Common myeloid progenitor, CD34-positive (primary cell): ENCODE measurements around the gene MRE11.

Source experiments
- CTCF ChIA-PET: fragments of 350-600 bp; sonication (Branson Sonifier 250); formaldehyde crosslinking; loops from one replicate; lab custom pipeline; 2021; ENCODE audit warnings: antibody characterized with exemption; lab: Charles Lee
- POLR2A ChIA-PET: fragments of 350-600 bp; sonication (Branson Sonifier 250); formaldehyde crosslinking; loops from one replicate; lab custom pipeline; 2021; ENCODE audit warnings: antibody characterized with exemption; lab: Charles Lee
- DNase-seq, 3 donors: peaks; one replicate each; pipeline versions ENCODE4 v3.0.0 to v3.0.0-alpha.2; 2013
- H3K27ac ChIP-seq, 2 experiments: 1 replicate in 1 of 2; 2 replicates in 1 of 2; pipeline ENCODE4 v1.7.0; 2013; ENCODE audit warnings: inconsistent platforms in 2 of 2, low read length in 2 of 2, mild to moderate bottlenecking in 2 of 2, low read depth in 1 of 2, moderate library complexity in 1 of 2; ENCODE audit not compliant: severe bottlenecking in 2 of 2, insufficient read depth in 1 of 2, poor library complexity in 1 of 2
- H3K27me3 ChIP-seq, 5 experiments: replicated peaks in 2 of 5; 1 replicate in 3 of 5; 2 replicates in 2 of 5; pipeline versions ENCODE4 v1.6.1 to v1.7.0; 2013; ENCODE audit warnings: low read length in 4 of 5, mild to moderate bottlenecking in 2 of 5, moderate library complexity in 2 of 5, inconsistent platforms in 1 of 5; ENCODE audit not compliant: insufficient read depth in 5 of 5, control insufficient read depth in 4 of 5
- H3K36me3 ChIP-seq, 4 experiments: 1 replicate in 2 of 4; 2 replicates in 2 of 4; pipeline versions ENCODE4 v1.6.1 to v1.7.0; 2013; ENCODE audit warnings: low read length in 3 of 4, control low read depth in 1 of 4, mild to moderate bottlenecking in 1 of 4; ENCODE audit not compliant: control insufficient read depth in 4 of 4, insufficient read depth in 4 of 4
- H3K4me1 ChIP-seq, 4 experiments: 1 replicate in 3 of 4; 2 replicates in 1 of 4; pipeline versions ENCODE4 v1.6.1 to v1.7.1; 2013; ENCODE audit warnings: low read length in 3 of 4, mild to moderate bottlenecking in 3 of 4, control low read depth in 1 of 4, inconsistent platforms in 1 of 4, moderate library complexity in 1 of 4; ENCODE audit not compliant: control insufficient read depth in 4 of 4, insufficient read depth in 4 of 4; ENCODE audit errors: control extremely low read depth in 1 of 4
- H3K4me3 ChIP-seq, 7 experiments: 1 replicate in 4 of 7; 2 replicates in 3 of 7; pipeline versions ENCODE4 v1.5.1 to v1.7.0; 2013; ENCODE audit warnings: mild to moderate bottlenecking in 7 of 7, low read length in 6 of 7, moderate library complexity in 6 of 7, inconsistent platforms in 2 of 7, low read depth in 2 of 7, control low read depth in 1 of 7; ENCODE audit not compliant: insufficient read depth in 4 of 7, control insufficient read depth in 1 of 7; ENCODE audit errors: extremely low read depth in 1 of 7
- H3K9me3 ChIP-seq, 5 experiments: 1 replicate in 4 of 5; 2 replicates in 1 of 5; pipeline versions ENCODE4 v1.6.1 to v1.7.1; 2013; ENCODE audit warnings: low read length in 4 of 5, mild to moderate bottlenecking in 2 of 5, inconsistent platforms in 1 of 5, low read depth in 1 of 5, moderate library complexity in 1 of 5; ENCODE audit not compliant: control insufficient read depth in 4 of 5, insufficient read depth in 2 of 5; ENCODE audit errors: control extremely low read depth in 1 of 5
- WGBS: methylation state at CpG from one replicate; pipeline ENCODE4 v1.1.5; 2013; ENCODE audit not compliant: insufficient coverage; 5-methylcytosine and 5-hydroxymethylcytosine counted together

MRE11 gene

GRCh38 chr11:94519478-94520084 lies 25.9 kb upstream of the MRE11 start:
- Histone ChIP-seq H3K9me3 (no peaks in the 10 kb centered on the region), H3K4me3 (no peak overlapping the region), H3K27me3 (peaks cover 0 to 2% (median 0%) of the 10 kb centered on the region in 5 experiments), H3K36me3 (no peaks in the 10 kb centered on the region), H3K27ac (no peak overlapping the region), H3K4me1 (no peaks in the 10 kb centered on the region)
- peak; percentile 25 to 65 (median 52) for DNase-seq
- CTCF ChIA-PET: interaction anchor here (0.6 to 9.1 kb wide), 18 partner anchors 8 to 1659 kb away, joined by 3 to 109 read pairs (median 4); partner anchors contain the start of gene PIWIL4
- POLR2A ChIA-PET: no interaction called here
- no CpG with 5 or more reads among the region's 5 CpGs for WGBS

GRCh38 chr11:94518300-94518699 lies 24.7 kb upstream of the MRE11 start:
- H3K27me3 ChIP-seq: peaks cover 0 to 2% (median 0%) of the 10 kb centered on the region in 5 experiments
- POLR2A ChIA-PET: no interaction called here
- no peaks in the 10 kb centered on the region for H3K9me3 ChIP-seq
- H3K27ac ChIP-seq: no peak overlapping the region
- WGBS: 83% methylated on average over 2 of the region's 4 CpGs
- CTCF ChIA-PET: interaction anchor here (0.5 to 9.1 kb wide), 8 partner anchors 15 to 223 kb away, joined by 3 to 109 read pairs (median 4); no protein-coding TSS in a partner anchor
- peaks cover 0 to 3% (median under 1%) of the 10 kb centered on the region in 4 experiments for H3K4me1 ChIP-seq
- H3K4me3 ChIP-seq: no peak overlapping the region
- no peaks in the 10 kb centered on the region for H3K36me3 ChIP-seq
- no peak for DNase-seq

- Histone ChIP-seq H3K4me1 (peaks cover 0 to 18% (median 15%) of the 10 kb centered on the region in 4 experiments), H3K27me3 (peaks cover 0 to 2% (median 0%) of the 10 kb centered on the region in 5 experiments), H3K4me3 (no peak overlapping the region), H3K9me3 (no peaks in the 10 kb centered on the region), H3K36me3 (no peaks in the 10 kb centered on the region), H3K27ac (no peak overlapping the region)
- ChIA-PET CTCF (interaction anchor here (0.6 to 9.1 kb wide), 8 partner anchors 9 to 190 kb away, joined by 3 to 109 read pairs (median 3); no protein-coding TSS in a partner anchor), POLR2A (no interaction called here)
- DNase-seq: no peak
- WGBS: 50% methylated on average over 1 of the region's 1 CpG
Observed at GRCh38 chr11:94516725-94517124, 23.1 kb upstream of the MRE11 start.

GRCh38 chr11:94515398-94515797 lies 21.8 kb upstream of the MRE11 start:
- no peaks in the 10 kb centered on the region for H3K9me3 ChIP-seq
- no peaks in the 10 kb centered on the region for H3K36me3 ChIP-seq
- H3K27ac ChIP-seq: no peak overlapping the region
- ChIA-PET POLR2A (no interaction called here), CTCF (interaction anchor here (4.2 kb wide), 1 partner anchor 82 kb away, joined by 22 read pairs; no protein-coding TSS in a partner anchor)
- H3K4me1 ChIP-seq: peaks cover 0 to 18% (median 16%) of the 10 kb centered on the region in 4 experiments
- no peak overlapping the region for H3K4me3 ChIP-seq
- H3K27me3 ChIP-seq: peaks cover 0 to 2% (median 0%) of the 10 kb centered on the region in 5 experiments
- 100% methylated on average over 1 of the region's 2 CpGs for WGBS
- DNase-seq: no peak

- H3K27me3 ChIP-seq: peaks cover 0 to 2% (median 0%) of the 10 kb centered on the region in 5 experiments
- H3K4me1 ChIP-seq: peaks cover 0 to 18% (median 16%) of the 10 kb centered on the region in 4 experiments
- POLR2A ChIA-PET: interaction anchor here (0.7 kb wide), 1 partner anchor 246 kb away, joined by 3 read pairs; no protein-coding TSS in a partner anchor
- CTCF ChIA-PET: interaction anchor here (0.6 to 4.2 kb wide), 5 partner anchors 23 to 705 kb away, joined by 3 to 22 read pairs (median 3); no protein-coding TSS in a partner anchor
- no peak overlapping the region for H3K27ac ChIP-seq
- no CpG with 5 or more reads among the region's 2 CpGs for WGBS
- H3K4me3 ChIP-seq: peak overlapping the region in 3 of 7 experiments; percentile 74 to 78 (median 77)
- peak in 2 of 3 donors; percentile 23 to 44 for DNase-seq
- no peaks in the 10 kb centered on the region for H3K9me3 ChIP-seq
- H3K36me3 ChIP-seq: no peaks in the 10 kb centered on the region
Observed at GRCh38 chr11:94513091-94513490, 19.4 kb upstream of the MRE11 start.

GRCh38 chr11:94511932-94512781 lies 18.5 kb upstream of the MRE11 start, which contains the start of gene C11orf97:
C11orf97 (plus strand) TSS chr11:94512461; CDS start chr11:94512529, 68 bp downstream.
- Histone ChIP-seq H3K27ac (no peak within 1 kb of the TSS), H3K9me3 (no peaks in the 10 kb centered on the region), H3K27me3 (peaks cover 0 to 2% (median 0%) of the 10 kb centered on the region in 5 experiments), H3K36me3 (no peaks in the 10 kb centered on the region), H3K4me1 (peaks cover 0 to 18% (median 16%) of the 10 kb centered on the region in 4 experiments), H3K4me3 (peak within 1 kb of the TSS; percentile 40 to 78 (median 66))
- peak; percentile 53 to 74 (median 66) for DNase-seq
- 21% methylated on average over 41 of the region's 53 CpGs for WGBS
- ChIA-PET POLR2A (interaction anchor here (0.7 kb wide), 1 partner anchor 247 kb away, joined by 3 read pairs; no protein-coding TSS in a partner anchor), CTCF (interaction anchor here (0.7 to 4.2 kb wide), 9 partner anchors 7 to 329 kb away, joined by 3 to 22 read pairs (median 3); no protein-coding TSS in a partner anchor)
